OCI-LY7 (cell line): Measurements from ENCODE around the gene DAB2IP. TPM values are rescaled to one million over a fixed set of nuclear protein-coding genes. Genes with fewer than 3 reads are reported as not detected.
A peak's percentile ranks its signal among the peaks of the same experiment; 100 is the strongest.

Source experiments
- BruUV-seq: library from RNA; stranded (reverse); fragments of 400-500 nt; replicated peaks from 2 replicates; lab custom pipeline; 2021; lab: Mats Ljungman, UMichigan
- CTCF ChIA-PET: fragments of 300-600 bp; sonication (Branson Sonifier 250); formaldehyde crosslinking; loops from one replicate; lab custom pipeline; 2022; ENCODE audit warnings: antibody characterized with exemption; ENCODE audit not compliant: unreplicated experiment; lab: Charles Lee
- POLR2A ChIA-PET: fragments of 300-600 bp; sonication (Branson Sonifier 250); formaldehyde crosslinking; loops from one replicate; lab custom pipeline; 2022; ENCODE audit warnings: antibody characterized with exemption; lab: Charles Lee
- DNase-seq: peaks from one replicate; pipeline ENCODE4 v3.0.0-alpha.2; 2015; ENCODE audit warnings: low spot score
- H2AFZ ChIP-seq: fragments of 200-600 bp; sonication (generic), shearing (Covaris generic); 2 replicates; pipeline ENCODE4 v1.6.1; 2014; ENCODE audit warnings: mild to moderate bottlenecking, antibody characterized with exemption, low read length, moderate library complexity
- H3K27ac ChIP-seq: fragments of 200-600 bp; sonication (generic); 2 replicates; pipeline ENCODE4 v1.5.1; 2014; ENCODE audit warnings: mixed run types, low read depth, mild to moderate bottlenecking, moderate library complexity, low read length, inconsistent platforms; ENCODE audit not compliant: poor library complexity, severe bottlenecking
- H3K36me3 ChIP-seq: fragments of 200-600 bp; sonication (generic); 2 replicates; pipeline ENCODE4 v1.6.1; 2014; ENCODE audit warnings: mild to moderate bottlenecking, antibody characterized with exemption, low read length, moderate library complexity, mixed read lengths; ENCODE audit not compliant: insufficient read depth
- H3K4me1 ChIP-seq: fragments of 200-600 bp; sonication (generic); 2 replicates; pipeline ENCODE4 v1.5.1; 2014; ENCODE audit warnings: mild to moderate bottlenecking, low read length; ENCODE audit not compliant: insufficient read depth, poor library complexity, severe bottlenecking
- H3K4me2 ChIP-seq: fragments of 200-600 bp; sonication (generic); 2 replicates; pipeline ENCODE4 v1.6.1; 2014; ENCODE audit warnings: mild to moderate bottlenecking, low read length
- H3K4me3 ChIP-seq: fragments of 200-600 bp; sonication (generic); 2 replicates; pipeline ENCODE4 v1.5.1; 2014; ENCODE audit warnings: mild to moderate bottlenecking, low read depth, low read length; ENCODE audit not compliant: poor library complexity, severe bottlenecking
- H3K79me2 ChIP-seq: fragments of 200-600 bp; sonication (generic); 2 replicates; pipeline ENCODE4 v1.6.1; 2016; ENCODE audit warnings: low read depth, mild to moderate bottlenecking, low read length, moderate library complexity, mixed read lengths; ENCODE audit not compliant: insufficient read depth
- H3K9me2 ChIP-seq: fragments of 200-600 bp; sonication (generic); 2 replicates; pipeline ENCODE4 v1.6.1; 2016; ENCODE audit warnings: mild to moderate bottlenecking, low read length, mixed read lengths; ENCODE audit not compliant: insufficient read depth
- H3K9me3 ChIP-seq: fragments of 200-600 bp; sonication (generic); 2 replicates; pipeline ENCODE4 v1.6.1; 2014; ENCODE audit warnings: mild to moderate bottlenecking, mixed run types, low read length, mixed read lengths
- H4K20me1 ChIP-seq: fragments of 200-600 bp; sonication (generic); 2 replicates; pipeline ENCODE4 v1.6.1; 2014; ENCODE audit warnings: mild to moderate bottlenecking, antibody characterized with exemption, low read length, moderate library complexity, mixed read lengths; ENCODE audit not compliant: insufficient read depth
- CTCF ChIP-seq: fragments of 200-600 bp; sonication (generic); conservative IDR thresholded peaks from 2 replicates; pipeline ENCODE4 v1.5.1; 2014; ENCODE audit warnings: mild to moderate bottlenecking, antibody characterized with exemption, low read length, moderate library complexity, mixed read lengths
- EZH2phosphoT487 ChIP-seq: fragments of 200-600 bp; sonication (generic); IDR thresholded peaks from 2 replicates; pipeline ENCODE4 v1.6.1; 2018; ENCODE audit warnings: low read depth, borderline replicate concordance, mild to moderate bottlenecking, mixed run types, antibody characterized with exemption, low read length, moderate library complexity, mixed read lengths
- intact Hi-C: fragments of 100-400 bp; cut with micrococcal nuclease; formaldehyde crosslinking; loops from one replicate; pipeline ENCODE4 v1.10.0; 2022; ENCODE audit not compliant: unreplicated experiment
- total RNA-seq, 2 experiments: library from RNA; depleted of rRNA in 1 of 2; stranded (reverse); fragments of >200 nt in 1 of 2; shearing (Covaris generic) in 1 of 2; gene quantifications; 2 replicates each; pipeline ENCODE4 v1.2.3, GENCODE V29; 2014 to 2022

The DAB2IP gene
- total RNA-seq, 2 experiments from 2014 or later = 3.9 to 11.1 TPM

- Histone ChIP-seq H3K27ac (no peak overlapping the region), H3K79me2 (no peaks in the 10 kb centered on the region), H3K4me2 (no peak overlapping the region), H4K20me1 (no peaks in the 10 kb centered on the region), H3K36me3 (no peaks in the 10 kb centered on the region), H3K9me3 (no peaks in the 10 kb centered on the region), H2AFZ (no peak overlapping the region), H3K9me2 (no peaks in the 10 kb centered on the region), H3K4me1 (peaks cover 8% of the 10 kb centered on the region), H3K4me3 (no peak overlapping the region)
- ChIA-PET CTCF (no interaction called here), POLR2A (interaction anchor here (0.5 to 0.7 kb wide), 4 partner anchors 32 to 1819 kb away, joined by 3 to 4 read pairs (median 3); no protein-coding TSS in a partner anchor)
- intact Hi-C loops = no loop called here
- TF ChIP-seq EZH2phosphoT487 (peak; percentile 12; the same call in 1 of the 2 replicates), CTCF (no peak)
- no TSS peak for BruUV-seq
- no peak for DNase-seq
Measured at GRCh38 chr9:121650217-121651007, 1.0 kb upstream of the DAB2IP start.

GRCh38 chr9:121651008-121651294 is 483 bp upstream of the DAB2IP start:
- no TSS peak for BruUV-seq
- Histone ChIP-seq H3K9me2 (no peaks in the 10 kb centered on the region), H3K4me2 (no peak overlapping the region), H3K4me3 (no peak overlapping the region), H3K79me2 (no peaks in the 10 kb centered on the region), H3K36me3 (no peaks in the 10 kb centered on the region), H3K9me3 (no peaks in the 10 kb centered on the region), H2AFZ (no peak overlapping the region), H3K27ac (no peak overlapping the region), H3K4me1 (peaks cover 3% of the 10 kb centered on the region), H4K20me1 (no peaks in the 10 kb centered on the region)
- POLR2A ChIA-PET = interaction anchor here (0.5 kb wide), 1 partner anchor 33 kb away, joined by 3 read pairs; no protein-coding TSS in a partner anchor
- no peak for TF ChIP-seq CTCF
- TF ChIP-seq EZH2phosphoT487 = no peak
- intact Hi-C loops = no loop called here
- CTCF ChIA-PET = no interaction called here
- no peak for DNase-seq
